GM12878 (cell line): Measurements from ENCODE around the gene SGIP1.

Source experiments
- MAX ChIP-seq: IDR thresholded peaks from 2 replicates; pipeline ENCODE4 v1.6.1; 2012; ENCODE audit warnings: low read depth, low read length, improper control_type of control experiment
- MEF2A ChIP-seq: IDR thresholded peaks from 2 replicates; pipeline ENCODE4 v1.6.1; 2011; ENCODE audit warnings: low read depth, mild to moderate bottlenecking, low read length, moderate library complexity; ENCODE audit not compliant: insufficient read depth
- NR2C2 ChIP-seq: IDR thresholded peaks from 2 replicates; pipeline ENCODE4 v1.6.1; 2011; ENCODE audit warnings: borderline replicate concordance, low read depth; ENCODE audit not compliant: control insufficient read depth, insufficient read length
- POLR2AphosphoS5 ChIP-seq: IDR thresholded peaks from 2 replicates; pipeline ENCODE4 v1.6.1; 2011; ENCODE audit warnings: mild to moderate bottlenecking, low read length, inconsistent platforms
- RAD21 ChIP-seq: IDR thresholded peaks from 2 replicates; pipeline ENCODE4 v1.6.1; 2011; ENCODE audit warnings: mild to moderate bottlenecking, low read depth, low read length, moderate library complexity; ENCODE audit not compliant: insufficient read depth
- RFX5 ChIP-seq: IDR thresholded peaks from 2 replicates; pipeline ENCODE4 v1.6.1; 2011; ENCODE audit warnings: low read depth, low read length, improper control_type of control experiment
- SMC3 ChIP-seq: IDR thresholded peaks from 2 replicates; pipeline ENCODE4 v1.6.1; 2011; ENCODE audit warnings: low read length, improper control_type of control experiment, borderline replicate concordance
- TF ChIP-seq, protein P1 (sequence below), 3 experiments: IDR thresholded peaks in 2 of 3; conservative IDR thresholded peaks in 1 of 3; 2 replicates each; pipeline ENCODE4 v1.5.1; 2011; ENCODE audit warnings: low read depth in 3 of 3, low read length in 3 of 3, mild to moderate bottlenecking in 3 of 3, control low read depth in 2 of 3, moderate library complexity in 2 of 3, inconsistent platforms in 1 of 3, mixed read lengths in 1 of 3; ENCODE audit not compliant: control insufficient read depth in 2 of 3, insufficient read depth in 1 of 3; ENCODE audit errors: extremely low read depth in 1 of 3

- no peak for TF ChIP-seq MAX
- no peak for TF ChIP-seq NR2C2
- no peak for TF ChIP-seq RFX5
- no peak for TF ChIP-seq MEF2A
- TF ChIP-seq RAD21: no peak
- TF ChIP-seq, protein P1, sequence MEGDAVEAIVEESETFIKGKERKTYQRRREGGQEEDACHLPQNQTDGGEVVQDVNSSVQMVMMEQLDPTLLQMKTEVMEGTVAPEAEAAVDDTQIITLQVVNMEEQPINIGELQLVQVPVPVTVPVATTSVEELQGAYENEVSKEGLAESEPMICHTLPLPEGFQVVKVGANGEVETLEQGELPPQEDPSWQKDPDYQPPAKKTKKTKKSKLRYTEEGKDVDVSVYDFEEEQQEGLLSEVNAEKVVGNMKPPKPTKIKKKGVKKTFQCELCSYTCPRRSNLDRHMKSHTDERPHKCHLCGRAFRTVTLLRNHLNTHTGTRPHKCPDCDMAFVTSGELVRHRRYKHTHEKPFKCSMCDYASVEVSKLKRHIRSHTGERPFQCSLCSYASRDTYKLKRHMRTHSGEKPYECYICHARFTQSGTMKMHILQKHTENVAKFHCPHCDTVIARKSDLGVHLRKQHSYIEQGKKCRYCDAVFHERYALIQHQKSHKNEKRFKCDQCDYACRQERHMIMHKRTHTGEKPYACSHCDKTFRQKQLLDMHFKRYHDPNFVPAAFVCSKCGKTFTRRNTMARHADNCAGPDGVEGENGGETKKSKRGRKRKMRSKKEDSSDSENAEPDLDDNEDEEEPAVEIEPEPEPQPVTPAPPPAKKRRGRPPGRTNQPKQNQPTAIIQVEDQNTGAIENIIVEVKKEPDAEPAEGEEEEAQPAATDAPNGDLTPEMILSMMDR (IDR thresholded peaks at IDR 0.05 in 2 of 3, conservative IDR thresholded peaks at IDR 0.05 in 1 of 3; ENCODE audit: control insufficient read depth in 2 of 3, extremely low read depth in 1 of 3, insufficient read depth in 1 of 3, low read depth in 3 of 3, low read length in 3 of 3): no peak
- no peak for TF ChIP-seq POLR2AphosphoS5
- TF ChIP-seq SMC3: no peak
Observed at GRCh38 chr1:66528580-66528979, 5.4 kb upstream of the SGIP1 start.
